ENCODE measurements around the gene LASP1.

DNA sequence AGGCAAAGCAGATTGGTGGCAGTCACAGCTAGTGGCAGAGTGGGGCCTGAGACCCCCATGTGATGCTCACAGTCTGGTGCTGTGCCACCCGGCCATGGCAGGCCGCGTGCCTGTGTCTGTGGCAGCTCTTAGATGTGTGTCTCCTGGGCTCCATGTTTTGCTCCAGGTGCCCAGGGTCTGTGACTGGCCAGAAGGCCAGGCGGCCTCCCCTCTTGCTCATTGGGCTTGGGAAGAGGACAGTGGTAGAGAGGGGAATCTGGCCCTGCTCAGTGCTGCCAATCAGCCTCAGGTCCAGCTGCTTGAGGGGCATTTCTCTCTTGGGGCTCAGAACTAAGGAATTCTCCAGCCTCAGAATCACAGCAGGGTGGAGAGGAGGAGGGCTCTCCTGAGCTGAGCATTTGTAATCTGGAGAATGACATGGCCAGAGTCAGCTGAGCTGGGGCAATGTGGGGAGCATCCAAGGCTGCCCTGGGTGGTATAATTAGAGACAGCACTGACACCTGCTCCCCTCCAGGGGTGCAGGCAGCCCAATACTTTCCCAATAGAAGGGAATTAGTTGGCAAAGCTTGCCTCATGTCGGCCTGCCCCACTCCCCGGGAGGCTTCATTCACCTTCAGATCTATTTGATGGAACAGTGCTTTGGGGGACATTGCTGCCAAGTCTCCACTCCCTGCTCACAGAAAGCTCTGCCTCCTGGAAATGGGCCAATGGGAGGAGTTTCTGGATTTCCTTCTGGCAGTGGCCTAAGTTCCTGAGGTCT is 52.9 kb downstream of the LASP1 start:
- TF ChIP-seq EZH2 (IDR thresholded peaks at IDR 0.05; ENCODE audit: borderline replicate concordance, low read depth, low read length, severe bottlenecking) = no peak
- TF ChIP-seq, protein P1, sequence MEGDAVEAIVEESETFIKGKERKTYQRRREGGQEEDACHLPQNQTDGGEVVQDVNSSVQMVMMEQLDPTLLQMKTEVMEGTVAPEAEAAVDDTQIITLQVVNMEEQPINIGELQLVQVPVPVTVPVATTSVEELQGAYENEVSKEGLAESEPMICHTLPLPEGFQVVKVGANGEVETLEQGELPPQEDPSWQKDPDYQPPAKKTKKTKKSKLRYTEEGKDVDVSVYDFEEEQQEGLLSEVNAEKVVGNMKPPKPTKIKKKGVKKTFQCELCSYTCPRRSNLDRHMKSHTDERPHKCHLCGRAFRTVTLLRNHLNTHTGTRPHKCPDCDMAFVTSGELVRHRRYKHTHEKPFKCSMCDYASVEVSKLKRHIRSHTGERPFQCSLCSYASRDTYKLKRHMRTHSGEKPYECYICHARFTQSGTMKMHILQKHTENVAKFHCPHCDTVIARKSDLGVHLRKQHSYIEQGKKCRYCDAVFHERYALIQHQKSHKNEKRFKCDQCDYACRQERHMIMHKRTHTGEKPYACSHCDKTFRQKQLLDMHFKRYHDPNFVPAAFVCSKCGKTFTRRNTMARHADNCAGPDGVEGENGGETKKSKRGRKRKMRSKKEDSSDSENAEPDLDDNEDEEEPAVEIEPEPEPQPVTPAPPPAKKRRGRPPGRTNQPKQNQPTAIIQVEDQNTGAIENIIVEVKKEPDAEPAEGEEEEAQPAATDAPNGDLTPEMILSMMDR (IDR thresholded peaks at IDR 0.05; ENCODE audit: borderline replicate concordance, extremely low read depth, low read length, poor library complexity, severe bottlenecking) = no peak

Data from DND-41 (cell line).